ENCODE measurements around the gene LRRC18. TPM values are rescaled to one million over a fixed set of nuclear protein-coding genes. Genes with fewer than 3 reads are reported as not detected.

LRRC18 gene
- polyA plus RNA-seq, 3 donors from 2014 or later, result not detected

- Mint-ChIP-seq H3K4me3 (no peak overlapping the region), H3K9me3 (no peaks in the 10 kb centered on the region), H3K27me3 (ENCODE audit: low read depth in 3 of 3) (peaks cover 0 to 3% (median 0%) of the 10 kb centered on the region in 3 donors), H3K36me3 (no peaks in the 10 kb centered on the region), H3K27ac (no peak overlapping the region), H3K4me1 (no peaks in the 10 kb centered on the region)
- no peak for DNase-seq
Measured at GRCh38 chr10:48913674-48914073, 26.0 kb downstream of the LRRC18 start.

GRCh38 chr10:48910548-48910947 is 29.1 kb downstream of the LRRC18 start:
- Mint-ChIP-seq H3K4me1 (no peaks in the 10 kb centered on the region), H3K27ac (no peak overlapping the region), H3K9me3 (no peaks in the 10 kb centered on the region), H3K4me3 (no peak overlapping the region), H3K36me3 (no peaks in the 10 kb centered on the region), H3K27me3 (ENCODE audit: low read depth in 3 of 3) (peaks cover 0 to 6% (median 0%) of the 10 kb centered on the region in 3 donors)
- DNase-seq, result no peak

DNA sequence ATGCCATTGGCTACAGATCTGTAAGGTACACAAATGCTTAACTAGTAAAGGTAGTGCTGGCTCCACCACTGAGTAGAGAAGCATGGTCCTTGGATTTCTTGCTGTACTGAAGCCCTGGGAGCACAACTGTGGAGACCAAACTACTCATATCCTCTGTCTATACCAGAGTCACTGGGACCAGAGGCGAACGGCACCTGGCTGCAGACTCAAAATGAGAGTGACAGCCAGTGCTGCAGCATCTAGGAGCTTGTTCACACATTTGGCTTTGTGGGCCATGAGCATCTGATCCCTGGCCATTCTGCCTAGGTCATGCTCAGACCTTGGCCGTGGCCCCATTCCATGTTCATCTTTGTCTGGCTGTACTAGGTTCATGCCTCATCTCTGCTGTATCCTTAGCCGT is 31.9 kb downstream of the LRRC18 start:
- H3K9me3 Mint-ChIP-seq, result no peaks in the 10 kb centered on the region
- H3K4me1 Mint-ChIP-seq, result no peaks in the 10 kb centered on the region
- H3K4me3 Mint-ChIP-seq, result no peak overlapping the region
- DNase-seq, result no peak
- peaks cover 0 to 10% (median 0%) of the 10 kb centered on the region in 3 donors for H3K27me3 Mint-ChIP-seq (ENCODE audit: low read depth in 3 of 3)
- no peak overlapping the region for H3K27ac Mint-ChIP-seq
- no peaks in the 10 kb centered on the region for H3K36me3 Mint-ChIP-seq

- H3K9me3 Mint-ChIP-seq, result no peaks in the 10 kb centered on the region
- no peak overlapping the region for H3K27ac Mint-ChIP-seq
- no peak overlapping the region for H3K4me3 Mint-ChIP-seq
- H3K4me1 Mint-ChIP-seq, result no peaks in the 10 kb centered on the region
- no peaks in the 10 kb centered on the region for H3K36me3 Mint-ChIP-seq
- no peak for DNase-seq
- peaks cover 0 to 12% (median 0%) of the 10 kb centered on the region in 3 donors for H3K27me3 Mint-ChIP-seq (ENCODE audit: low read depth in 3 of 3)
Measured at GRCh38 chr10:48906841-48907240, 32.8 kb downstream of the LRRC18 start.

DNA sequence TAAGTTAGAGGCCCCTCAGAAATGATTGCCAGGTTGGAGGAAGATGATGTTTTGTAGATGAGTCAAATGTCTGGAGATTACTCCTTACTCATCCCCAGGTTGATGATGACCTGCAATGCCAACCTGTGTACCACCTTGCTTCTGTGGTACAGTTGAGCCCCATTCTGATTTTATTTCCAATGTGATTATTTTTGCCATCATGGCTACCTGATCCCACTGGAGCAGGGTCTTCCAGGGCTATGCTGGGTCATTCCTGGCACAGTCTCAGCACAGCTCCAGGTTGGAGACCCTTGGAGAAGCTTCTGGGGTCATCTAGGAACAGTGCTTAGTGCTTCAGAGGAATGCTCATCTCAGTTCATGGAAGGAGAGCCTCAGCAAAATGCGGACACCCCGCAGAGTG is 34.3 kb downstream of the LRRC18 start:
- DNase-seq, result no peak
- Mint-ChIP-seq H3K4me1 (no peaks in the 10 kb centered on the region), H3K36me3 (no peaks in the 10 kb centered on the region), H3K4me3 (no peak overlapping the region), H3K9me3 (no peaks in the 10 kb centered on the region), H3K27me3 (ENCODE audit: low read depth in 3 of 3) (peaks cover 0 to 12% (median 0%) of the 10 kb centered on the region in 3 donors), H3K27ac (no peak overlapping the region)

DNA sequence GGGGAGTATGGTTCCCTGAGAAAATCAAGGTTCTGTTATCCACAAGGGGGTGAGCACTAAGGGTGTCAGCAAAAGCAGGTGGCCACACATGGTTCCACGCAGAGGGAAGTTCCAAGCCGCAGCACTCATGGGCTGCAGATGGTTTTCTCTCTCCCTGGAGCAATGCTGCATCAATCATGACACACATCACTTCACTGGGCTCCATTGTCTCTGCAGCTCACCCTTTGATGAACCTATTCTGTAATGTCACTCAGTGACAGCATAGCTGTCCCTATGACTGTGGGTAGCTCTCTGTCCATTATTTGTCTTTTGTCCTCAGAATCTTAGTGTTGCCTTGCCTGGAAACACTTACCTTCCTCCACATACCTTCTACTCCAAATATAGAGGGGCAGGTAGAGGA is 34.8 kb downstream of the LRRC18 start:
- H3K27ac Mint-ChIP-seq, result no peak overlapping the region
- no peaks in the 10 kb centered on the region for H3K4me1 Mint-ChIP-seq
- peaks cover 0 to 10% (median 0%) of the 10 kb centered on the region in 3 donors for H3K27me3 Mint-ChIP-seq (ENCODE audit: low read depth in 3 of 3)
- no peak for DNase-seq
- H3K9me3 Mint-ChIP-seq, result no peaks in the 10 kb centered on the region
- no peaks in the 10 kb centered on the region for H3K36me3 Mint-ChIP-seq
- no peak overlapping the region for H3K4me3 Mint-ChIP-seq

GRCh38 chr10:48903151-48903550 is 36.5 kb downstream of the LRRC18 start:
- DNase-seq, result no peak
- H3K36me3 Mint-ChIP-seq, result no peaks in the 10 kb centered on the region
- no peaks in the 10 kb centered on the region for H3K9me3 Mint-ChIP-seq
- H3K4me3 Mint-ChIP-seq, result no peak overlapping the region
- H3K27ac Mint-ChIP-seq, result no peak overlapping the region
- H3K4me1 Mint-ChIP-seq, result no peaks in the 10 kb centered on the region
- peaks cover 0 to 12% (median 0%) of the 10 kb centered on the region in 3 donors for H3K27me3 Mint-ChIP-seq (ENCODE audit: low read depth in 3 of 3)

DNA sequence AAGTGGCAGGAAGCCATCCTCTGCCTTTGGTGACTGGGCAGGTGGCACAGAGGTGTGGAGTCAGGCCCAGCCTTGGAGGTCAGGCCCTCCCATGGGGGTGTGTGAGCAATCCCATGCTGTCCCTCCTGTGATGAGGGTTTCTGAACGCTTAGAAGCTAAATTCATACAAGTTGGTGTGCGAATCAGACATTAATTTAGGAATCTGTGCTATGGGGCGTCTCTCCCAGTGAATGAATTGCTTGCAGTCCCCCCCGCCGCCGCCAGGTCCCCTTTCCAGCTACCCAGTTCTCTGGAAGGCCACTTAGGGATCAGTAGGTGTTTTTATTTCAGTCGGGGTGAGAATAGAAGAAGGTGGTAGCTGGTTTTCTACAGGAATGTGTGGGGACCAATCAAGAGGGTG is 37.5 kb downstream of the LRRC18 start:
- Mint-ChIP-seq H3K27ac (no peak overlapping the region), H3K4me1 (no peaks in the 10 kb centered on the region), H3K4me3 (no peak overlapping the region), H3K9me3 (no peaks in the 10 kb centered on the region), H3K27me3 (ENCODE audit: low read depth in 3 of 3) (peaks cover 0 to 12% (median 0%) of the 10 kb centered on the region in 3 donors), H3K36me3 (no peaks in the 10 kb centered on the region)
- DNase-seq, result no peak

- Mint-ChIP-seq H3K27me3 (ENCODE audit: low read depth in 3 of 3) (peaks cover 0 to 10% (median 0%) of the 10 kb centered on the region in 3 donors), H3K27ac (no peak overlapping the region), H3K4me1 (no peaks in the 10 kb centered on the region), H3K4me3 (no peak overlapping the region), H3K9me3 (no peaks in the 10 kb centered on the region), H3K36me3 (no peaks in the 10 kb centered on the region)
- DNase-seq, result no peak
Measured at GRCh38 chr10:48901319-48901718, 38.3 kb downstream of the LRRC18 start.

- H3K9me3 Mint-ChIP-seq, result no peaks in the 10 kb centered on the region
- H3K27ac Mint-ChIP-seq, result no peak overlapping the region
- H3K4me1 Mint-ChIP-seq, result no peaks in the 10 kb centered on the region
- no peaks in the 10 kb centered on the region for H3K36me3 Mint-ChIP-seq
- DNase-seq, result no peak
- H3K4me3 Mint-ChIP-seq, result no peak overlapping the region
- H3K27me3 Mint-ChIP-seq (ENCODE audit: low read depth in 3 of 3), result peaks cover 0 to 9% (median 0%) of the 10 kb centered on the region in 3 donors
Measured at GRCh38 chr10:48900371-48900801, 39.3 kb downstream of the LRRC18 start.

DNA sequence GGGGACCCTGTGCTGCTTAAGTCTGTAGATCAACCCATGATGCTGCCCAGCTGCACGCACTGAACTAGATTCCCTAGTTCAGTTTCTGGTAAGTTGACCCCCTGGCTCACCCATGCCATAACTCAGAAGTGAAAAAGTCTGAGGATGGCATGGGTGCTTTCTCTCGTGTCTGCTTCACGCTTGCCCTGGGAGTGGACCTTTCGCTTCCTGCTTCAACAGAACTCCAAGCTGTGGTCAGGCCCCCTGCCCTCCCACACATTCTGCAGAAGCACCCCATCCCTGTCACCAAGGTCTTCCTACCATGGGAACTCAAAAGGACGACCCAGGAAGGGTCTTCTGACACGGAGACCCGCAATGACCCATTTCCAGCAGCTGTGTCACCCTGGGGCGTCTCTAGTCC is 39.9 kb downstream of the LRRC18 start:
- no peaks in the 10 kb centered on the region for H3K9me3 Mint-ChIP-seq
- no peaks in the 10 kb centered on the region for H3K36me3 Mint-ChIP-seq
- peaks cover 0 to 9% (median 0%) of the 10 kb centered on the region in 3 donors for H3K27me3 Mint-ChIP-seq (ENCODE audit: low read depth in 3 of 3)
- H3K4me1 Mint-ChIP-seq, result no peaks in the 10 kb centered on the region
- H3K4me3 Mint-ChIP-seq, result no peak overlapping the region
- DNase-seq, result no peak
- H3K27ac Mint-ChIP-seq, result no peak overlapping the region

- Mint-ChIP-seq H3K4me1 (no peaks in the 10 kb centered on the region), H3K9me3 (no peaks in the 10 kb centered on the region), H3K27me3 (ENCODE audit: low read depth in 3 of 3) (peaks cover 0 to 5% (median 0%) of the 10 kb centered on the region in 3 donors), H3K27ac (no peak overlapping the region), H3K4me3 (no peak overlapping the region), H3K36me3 (no peaks in the 10 kb centered on the region)
- DNase-seq, result no peak
Measured at GRCh38 chr10:48898426-48898825, 41.2 kb downstream of the LRRC18 start.

- Mint-ChIP-seq H3K4me3 (no peak overlapping the region), H3K27ac (no peak overlapping the region)
Measured at GRCh38 chr10:48897441-48897790, 42.2 kb downstream of the LRRC18 start.

GRCh38 chr10:48896756-48897440 is 42.7 kb downstream of the LRRC18 start:
- DNase-seq, result no peak
- no peak overlapping the region for H3K27ac Mint-ChIP-seq
- no peaks in the 10 kb centered on the region for H3K9me3 Mint-ChIP-seq
- no peaks in the 10 kb centered on the region for H3K4me1 Mint-ChIP-seq
- H3K27me3 Mint-ChIP-seq (ENCODE audit: low read depth in 3 of 3), result peaks cover 0 to 2% (median under 1%) of the 10 kb centered on the region in 3 donors
- H3K4me3 Mint-ChIP-seq, result no peak overlapping the region
- H3K36me3 Mint-ChIP-seq, result no peaks in the 10 kb centered on the region

More at GRCh38 chr10:48897441-48897790, 42.2 kb downstream of the LRRC18 start:
- no peak for DNase-seq
- no peaks in the 10 kb centered on the region for H3K4me1 Mint-ChIP-seq
- H3K36me3 Mint-ChIP-seq, result no peaks in the 10 kb centered on the region
- peaks cover 0 to 2% (median 0%) of the 10 kb centered on the region in 3 donors for H3K27me3 Mint-ChIP-seq (ENCODE audit: low read depth in 3 of 3)
- no peaks in the 10 kb centered on the region for H3K9me3 Mint-ChIP-seq

DNA sequence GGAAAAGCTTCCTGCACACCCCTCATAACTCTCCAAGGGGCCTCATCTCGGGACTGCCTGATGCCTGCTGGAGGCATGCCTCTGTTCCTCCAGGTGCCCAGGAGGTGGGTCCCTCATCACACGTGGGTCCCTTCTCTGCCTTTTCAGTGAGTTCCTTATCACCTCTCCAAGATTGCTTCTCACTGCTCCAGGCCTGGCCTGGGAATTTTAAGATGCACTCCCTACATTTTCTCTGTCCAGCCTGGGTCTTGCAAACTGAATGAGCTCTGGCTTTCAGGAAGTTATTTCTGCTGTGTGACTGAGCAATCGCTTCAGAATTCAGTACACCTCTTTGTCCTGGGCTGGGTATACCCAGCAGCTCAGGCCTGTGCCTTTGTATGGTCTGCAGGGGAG is 43.8 kb downstream of the LRRC18 start:
- H3K4me1 Mint-ChIP-seq, result no peaks in the 10 kb centered on the region
- peaks cover 0 to 4% (median 2%) of the 10 kb centered on the region in 3 donors for H3K27me3 Mint-ChIP-seq (ENCODE audit: low read depth in 3 of 3)
- H3K9me3 Mint-ChIP-seq, result no peaks in the 10 kb centered on the region
- H3K27ac Mint-ChIP-seq, result no peak overlapping the region
- no peaks in the 10 kb centered on the region for H3K36me3 Mint-ChIP-seq
- H3K4me3 Mint-ChIP-seq, result no peak overlapping the region
- DNase-seq, result no peak

Data from immature natural killer cell (primary cell).